Esophagus squamous epithelium (tissue), 4 donors: ENCODE measurements around the gene LPIN3.

ENCODE experiments used
- POLR2A ChIP-seq, 4 donors: fragments of 450-650 bp; IDR thresholded peaks; one replicate each; pipeline ENCODE4 v1.6.1; 2017; ENCODE audit warnings: antibody characterized with exemption in 4 of 4, mild to moderate bottlenecking in 4 of 4, moderate library complexity in 3 of 4
- TF ChIP-seq, protein P1 (sequence below), 6 experiments: fragments of 450-650 bp in 4 of 6; fragments of 200-600 bp in 2 of 6; sonication (generic) in 2 of 6; IDR thresholded peaks; one replicate each; pipeline ENCODE4 v1.5.1; 2016 to 2019; ENCODE audit warnings: antibody characterized with exemption in 6 of 6, mild to moderate bottlenecking in 4 of 6, moderate library complexity in 4 of 6

DNA sequence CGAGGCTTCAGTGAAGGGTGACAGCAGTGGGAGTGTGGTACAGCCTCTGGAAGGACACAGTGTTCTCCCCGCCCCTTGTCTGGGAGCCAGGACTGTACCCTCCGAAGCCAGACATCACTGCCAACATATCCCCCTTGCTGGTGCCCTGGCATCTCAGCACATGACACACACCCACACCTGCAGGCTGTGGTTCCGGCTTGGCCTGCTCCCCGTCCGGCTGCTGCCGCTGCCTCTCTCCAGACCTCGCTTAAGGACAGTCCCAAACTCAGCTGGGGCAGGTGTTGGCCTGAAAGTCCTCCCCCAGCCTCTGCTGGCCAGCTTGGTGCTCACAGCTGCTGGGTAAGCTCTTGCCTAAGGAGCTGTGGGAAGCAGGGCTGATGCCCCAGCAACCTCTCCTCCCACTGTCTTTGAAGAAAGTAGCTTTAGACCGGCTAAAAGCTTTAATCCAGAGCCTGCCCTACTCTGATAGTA lies 19.0 kb downstream of the LPIN3 start:
- TF ChIP-seq, protein P1, sequence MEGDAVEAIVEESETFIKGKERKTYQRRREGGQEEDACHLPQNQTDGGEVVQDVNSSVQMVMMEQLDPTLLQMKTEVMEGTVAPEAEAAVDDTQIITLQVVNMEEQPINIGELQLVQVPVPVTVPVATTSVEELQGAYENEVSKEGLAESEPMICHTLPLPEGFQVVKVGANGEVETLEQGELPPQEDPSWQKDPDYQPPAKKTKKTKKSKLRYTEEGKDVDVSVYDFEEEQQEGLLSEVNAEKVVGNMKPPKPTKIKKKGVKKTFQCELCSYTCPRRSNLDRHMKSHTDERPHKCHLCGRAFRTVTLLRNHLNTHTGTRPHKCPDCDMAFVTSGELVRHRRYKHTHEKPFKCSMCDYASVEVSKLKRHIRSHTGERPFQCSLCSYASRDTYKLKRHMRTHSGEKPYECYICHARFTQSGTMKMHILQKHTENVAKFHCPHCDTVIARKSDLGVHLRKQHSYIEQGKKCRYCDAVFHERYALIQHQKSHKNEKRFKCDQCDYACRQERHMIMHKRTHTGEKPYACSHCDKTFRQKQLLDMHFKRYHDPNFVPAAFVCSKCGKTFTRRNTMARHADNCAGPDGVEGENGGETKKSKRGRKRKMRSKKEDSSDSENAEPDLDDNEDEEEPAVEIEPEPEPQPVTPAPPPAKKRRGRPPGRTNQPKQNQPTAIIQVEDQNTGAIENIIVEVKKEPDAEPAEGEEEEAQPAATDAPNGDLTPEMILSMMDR (IDR thresholded peaks at IDR 0.05), result no peak
- TF ChIP-seq POLR2A (IDR thresholded peaks at IDR 0.05), result no peak
